GM19240 (cell line): ENCODE measurements around the gene SLCO1A2.

ENCODE experiments used
- DNase-seq: peaks from one replicate; pipeline ENCODE4 v3.0.0; 2011; ENCODE audit warnings: low spot score; ENCODE audit not compliant: insufficient read length

The SLCO1A2 gene

GRCh38 chr12:21328578-21328977, 6.1 kb downstream of the SLCO1A2 start:
- no peak for DNase-seq

- DNase-seq = no peak
Observed at GRCh38 chr12:21324551-21324950, 10.2 kb downstream of the SLCO1A2 start.

GRCh38 chr12:21323736-21324135, 11.0 kb downstream of the SLCO1A2 start:
- no peak for DNase-seq

- no peak for DNase-seq
Observed at GRCh38 chr12:21308785-21309184, 25.9 kb downstream of the SLCO1A2 start.

GRCh38 chr12:21305661-21306060, 29.1 kb downstream of the SLCO1A2 start:
- DNase-seq = no peak

GRCh38 chr12:21300632-21301031, 34.1 kb downstream of the SLCO1A2 start:
- no peak for DNase-seq

GRCh38 chr12:21296751-21297406, 37.8 kb downstream of the SLCO1A2 start:
- no peak for DNase-seq

GRCh38 chr12:21296348-21296747, 38.4 kb downstream of the SLCO1A2 start:
- DNase-seq = no peak

- DNase-seq = no peak
Observed at GRCh38 chr12:21294176-21294575, 40.5 kb downstream of the SLCO1A2 start.

- DNase-seq = no peak
Observed at GRCh38 chr12:21292111-21292510, 42.6 kb downstream of the SLCO1A2 start.

GRCh38 chr12:21289698-21290097, 45.0 kb downstream of the SLCO1A2 start:
- DNase-seq = no peak

GRCh38 chr12:21276826-21277225, 57.9 kb downstream of the SLCO1A2 start:
- no peak for DNase-seq

- no peak for DNase-seq
Observed at GRCh38 chr12:21265932-21266331, 68.8 kb downstream of the SLCO1A2 start.

GRCh38 chr12:21264232-21264631, 70.5 kb downstream of the SLCO1A2 start:
- no peak for DNase-seq

GRCh38 chr12:21257172-21257571, 77.5 kb downstream of the SLCO1A2 start:
- no peak for DNase-seq

GRCh38 chr12:21252070-21252469, 82.6 kb downstream of the SLCO1A2 start:
- no peak for DNase-seq

- no peak for DNase-seq
Observed at GRCh38 chr12:21248679-21249078, 86.0 kb downstream of the SLCO1A2 start.

GRCh38 chr12:21239866-21240265, 94.9 kb downstream of the SLCO1A2 start:
- DNase-seq = no peak

- DNase-seq = no peak
Observed at GRCh38 chr12:21234395-21234794, 100.3 kb downstream of the SLCO1A2 start.

- no peak for DNase-seq
Observed at GRCh38 chr12:21223930-21224329, 110.8 kb downstream of the SLCO1A2 start.

- no peak for DNase-seq
Observed at GRCh38 chr12:21221778-21222177, 112.9 kb downstream of the SLCO1A2 start.

GRCh38 chr12:21221072-21221471, 113.6 kb downstream of the SLCO1A2 start:
- no peak for DNase-seq

GRCh38 chr12:21220266-21220665, 114.5 kb downstream of the SLCO1A2 start:
- DNase-seq = no peak

GRCh38 chr12:21219206-21219605, 115.5 kb downstream of the SLCO1A2 start:
- DNase-seq = no peak
